CD1c-positive myeloid dendritic cell (primary cell): ENCODE measurements around the gene SLC18A3.

ENCODE experiments used
- DNase-seq: peaks from one replicate; pipeline ENCODE4 v3.0.0-alpha.2; 2016; ENCODE audit errors: extremely low spot score

The SLC18A3 gene

GRCh38 chr10:49596493-49596809 is 13.7 kb upstream of the SLC18A3 start:
- DNase-seq: no peak

DNA sequence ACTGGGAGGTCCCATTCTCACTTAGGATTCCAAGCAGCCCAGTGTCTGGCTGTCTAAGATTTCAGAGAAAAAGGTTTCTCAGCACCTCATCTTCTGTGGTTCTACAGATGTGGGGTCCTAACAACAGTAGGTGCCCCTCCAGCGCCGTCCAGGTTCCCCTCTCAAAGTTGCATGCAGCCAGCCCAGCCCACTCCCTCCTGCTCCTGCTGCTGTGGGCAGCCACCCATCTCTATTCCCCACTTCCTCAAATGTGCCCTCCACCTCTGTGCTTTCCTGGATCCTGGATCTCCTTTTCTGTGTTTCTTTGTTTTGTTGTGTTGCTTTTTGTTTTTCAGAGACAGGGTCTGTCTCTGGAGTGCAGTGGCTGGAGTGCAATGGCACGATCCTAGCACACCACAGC is 13.3 kb upstream of the SLC18A3 start:
- DNase-seq: no peak

DNA sequence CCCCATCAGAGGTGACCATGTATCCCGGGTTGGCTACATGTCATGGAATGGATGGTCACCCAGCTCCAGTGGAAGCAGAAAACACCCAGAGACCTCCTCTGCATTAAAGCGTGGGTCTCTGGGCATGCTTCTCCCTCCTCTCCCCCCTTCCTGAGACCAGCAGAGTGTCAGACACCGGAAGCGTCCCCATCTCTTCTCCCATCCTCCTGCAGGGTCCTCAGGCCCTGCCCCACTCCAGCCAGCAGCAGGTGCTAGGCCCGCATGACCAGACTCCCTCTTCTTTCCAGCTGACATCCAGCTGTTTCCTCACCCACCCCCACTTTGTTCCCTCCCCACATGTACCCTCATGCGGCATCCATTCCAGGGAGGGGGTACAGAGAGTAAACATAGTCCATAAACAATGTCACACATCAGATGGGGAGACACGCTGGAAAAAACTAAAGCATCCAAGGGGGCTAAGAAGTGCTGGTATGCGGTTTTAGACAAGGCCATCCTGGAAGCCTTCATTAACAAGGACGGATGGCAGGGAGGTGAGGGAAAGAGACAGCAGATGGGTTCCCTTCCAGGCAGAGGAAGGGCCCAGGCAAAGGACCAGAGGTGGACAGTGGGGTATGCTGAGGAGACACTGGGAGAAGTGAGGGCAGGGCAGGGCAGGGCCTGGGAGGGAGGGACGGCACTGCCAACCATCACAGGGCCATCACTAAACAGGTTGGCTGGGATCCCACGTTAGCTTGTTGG is 12.5 kb upstream of the SLC18A3 start:
- no peak for DNase-seq

DNA sequence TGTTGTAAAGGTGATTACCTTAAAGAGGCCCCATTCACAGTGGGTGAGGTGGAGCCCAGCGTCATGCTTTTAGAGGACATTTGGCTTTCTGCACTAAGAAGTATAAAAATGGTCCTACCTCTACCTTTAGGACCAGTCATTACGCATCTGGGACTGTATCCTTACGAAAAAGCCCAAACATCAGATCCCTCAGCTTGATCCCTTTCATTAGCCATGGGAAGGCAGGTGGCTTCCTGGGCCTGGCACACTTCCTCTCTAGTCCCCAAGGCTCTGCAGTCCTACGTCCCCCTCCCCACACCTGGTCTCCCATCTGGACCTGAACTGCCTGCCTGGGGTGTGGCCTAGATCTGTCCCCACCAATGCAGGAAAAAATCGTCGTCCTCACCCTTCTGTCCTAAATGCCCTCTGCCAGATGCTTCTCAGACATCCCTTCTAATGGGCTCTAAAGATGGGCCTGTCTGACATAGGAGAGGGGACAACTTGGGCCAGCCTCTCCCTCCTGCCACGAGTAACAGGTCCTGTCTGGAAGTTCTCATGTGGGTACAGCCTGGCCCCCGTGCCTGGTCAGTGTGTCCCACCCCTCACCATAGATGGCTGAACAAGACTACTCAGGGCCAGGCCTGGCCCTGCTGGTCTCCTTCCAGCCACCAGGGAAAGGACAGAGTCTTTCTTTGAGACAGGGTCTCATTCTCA is 11.8 kb upstream of the SLC18A3 start:
- DNase-seq: no peak

- no peak for DNase-seq
Observed at GRCh38 chr10:49598986-49599385, 11.1 kb upstream of the SLC18A3 start.

GRCh38 chr10:49599546-49599945 is 10.6 kb upstream of the SLC18A3 start:
- no peak for DNase-seq

GRCh38 chr10:49600046-49600445 is 10.1 kb upstream of the SLC18A3 start:
- DNase-seq: no peak

- no peak for DNase-seq
Observed at GRCh38 chr10:49600781-49601400, 9.2 kb upstream of the SLC18A3 start.

DNA sequence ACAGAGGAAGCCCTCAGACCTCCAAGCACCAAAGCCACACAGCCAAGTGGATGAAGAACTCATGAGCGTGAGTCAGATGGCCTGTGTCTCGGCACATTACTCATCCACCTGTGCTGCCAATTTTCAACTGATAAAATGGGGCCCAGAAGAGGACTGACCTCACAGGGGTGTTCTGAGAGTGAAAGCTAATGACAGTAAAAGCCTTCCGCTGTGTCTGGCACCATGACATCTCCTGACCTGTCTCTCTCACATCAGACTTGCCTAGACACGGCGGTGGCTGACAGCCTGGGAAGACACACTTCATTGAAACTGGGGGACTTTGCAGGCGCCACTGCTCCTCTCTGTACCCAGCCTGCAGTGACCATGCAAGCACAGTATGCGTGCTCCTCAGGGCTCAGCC is 8.3 kb upstream of the SLC18A3 start:
- no peak for DNase-seq

GRCh38 chr10:49602380-49603023 is 7.6 kb upstream of the SLC18A3 start:
- no peak for DNase-seq

- DNase-seq: no peak
Observed at GRCh38 chr10:49605216-49605938, 4.7 kb upstream of the SLC18A3 start.

- DNase-seq: no peak
Observed at GRCh38 chr10:49605939-49606509, 4.1 kb upstream of the SLC18A3 start.

- DNase-seq: peak; percentile 77
Observed at GRCh38 chr10:49606981-49607535, 3.1 kb upstream of the SLC18A3 start.

GRCh38 chr10:49608166-49609005 is 1.7 kb upstream of the SLC18A3 start:
- DNase-seq: no peak

DNA sequence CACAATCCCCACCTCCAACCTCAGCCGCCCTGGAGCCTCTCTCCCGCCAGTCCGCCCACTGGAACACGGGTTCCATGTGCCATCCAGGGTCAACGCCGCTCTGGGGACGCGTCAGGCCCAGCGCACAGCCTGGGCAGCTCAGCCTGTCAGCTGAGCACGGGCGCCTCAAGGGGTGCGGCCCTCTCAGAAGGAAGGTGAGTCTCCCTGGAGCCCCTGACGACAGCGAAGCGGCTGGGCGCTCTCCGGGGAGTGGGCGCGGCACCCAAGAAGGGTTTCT is 1.2 kb upstream of the SLC18A3 start:
- no peak for DNase-seq

DNA sequence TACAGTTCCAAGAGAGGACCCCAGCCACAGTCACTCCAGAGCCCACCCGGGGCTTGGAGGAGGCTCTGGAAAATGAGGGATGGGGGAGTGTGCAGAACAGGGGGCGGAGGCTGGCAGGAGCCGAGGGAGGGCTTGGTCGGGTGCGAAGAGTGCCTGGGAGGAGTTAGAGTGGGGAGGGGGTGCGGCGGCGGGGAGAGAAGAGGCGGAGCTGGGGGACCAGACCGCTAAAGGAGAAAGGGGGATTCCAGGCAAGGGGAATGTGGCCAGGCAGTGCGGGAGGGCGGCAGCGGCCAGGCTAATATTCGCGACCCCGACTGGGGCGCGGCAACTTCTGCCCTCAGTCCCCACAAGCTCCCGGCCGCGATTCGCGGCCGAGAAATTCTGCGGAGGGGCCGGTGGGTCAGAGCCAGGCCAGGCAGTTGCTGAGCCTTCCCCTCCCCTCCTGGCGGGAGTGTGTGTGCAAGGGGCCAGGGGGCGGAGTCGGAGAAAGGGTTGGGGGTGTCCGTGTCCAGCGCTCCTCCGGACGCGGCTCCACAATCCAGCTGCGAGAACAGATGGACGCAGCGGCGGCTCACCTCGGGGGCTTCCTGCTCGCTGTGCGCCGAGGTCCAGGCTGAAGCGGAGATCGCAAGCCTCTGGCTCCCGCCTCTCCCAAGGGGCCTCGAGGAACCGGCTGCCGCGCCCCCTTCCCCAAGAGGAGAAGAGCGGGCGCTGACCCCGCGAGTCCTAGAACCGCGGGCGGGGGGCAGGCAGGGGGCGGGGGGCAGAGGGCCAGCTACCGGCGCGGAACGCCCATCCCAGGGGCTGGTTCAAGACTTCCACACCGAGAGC is 612 bp upstream of the SLC18A3 start:
- no peak for DNase-seq

GRCh38 chr10:49610458-49611165 is 502 bp downstream of the SLC18A3 start:
- DNase-seq: no peak

- DNase-seq: no peak
Observed at GRCh38 chr10:49611166-49611815, 1.2 kb downstream of the SLC18A3 start.
